Lower lobe of right lung (tissue), 2 donors: ENCODE measurements around the gene PROP1. TPM values are rescaled to one million over a fixed set of nuclear protein-coding genes. Genes with fewer than 3 reads are reported as not detected.
A peak's percentile ranks its signal among the peaks of the same experiment; 100 is the strongest.
"Not testable (repeated sequence)": the region's sequence is repeated elsewhere in the genome, so short reads cannot be mapped to it uniquely, and the experiment has no call there.

Experiments used
- ATAC-seq, 2 donors: fragments of 200-7000 bp; cut with Tn5 transposase; one replicate each; pipeline ENCODE4 v1.9.1; 2020 to 2022; ENCODE audit warnings: mild to moderate bottlenecking in 2 of 2, moderate library complexity in 2 of 2
- DNase-seq: peaks from one replicate; pipeline ENCODE4 v3.0.0-alpha.2; 2020
- H3K27ac ChIP-seq: fragments of 200-600 bp; one replicate; pipeline ENCODE4 v1.8.0; 2022
- H3K27me3 ChIP-seq: fragments of 200-600 bp; one replicate; pipeline ENCODE4 v1.8.0; 2022; ENCODE audit warnings: low read depth
- H3K36me3 ChIP-seq: fragments of 200-600 bp; one replicate; pipeline ENCODE4 v1.8.0; 2022; ENCODE audit warnings: mild to moderate bottlenecking
- H3K4me1 ChIP-seq: fragments of 200-600 bp; one replicate; pipeline ENCODE4 v1.8.0; 2022
- H3K4me3 ChIP-seq: fragments of 200-600 bp; one replicate; pipeline ENCODE4 v1.8.0; 2022; ENCODE audit warnings: mild to moderate bottlenecking
- H3K9me3 ChIP-seq: fragments of 200-600 bp; one replicate; pipeline ENCODE4 v1.8.0; 2022
- intact Hi-C: fragments of 100-400 bp; cut with DNase I; formaldehyde crosslinking; loops from one replicate; pipeline ENCODE4 v1.11.0; 2022
- long read RNA-seq: library from polyadenylated mRNA; unstranded; transcript quantifications from one replicate; pipeline ENCODE4 v2.0.0, GENCODE V29; 2021
- total RNA-seq: library from RNA; stranded (reverse); fragmentation: NEBNext Ultra II Directional; extraction: Animal tissue kit (Norgen Biotek cat#: 25700); gene quantifications from one replicate; pipeline ENCODE4 v1.2.1, GENCODE V29; 2021
- TF ChIP-seq, protein P1 (sequence below): fragments of 200-600 bp; IDR thresholded peaks from one replicate; pipeline ENCODE4 v1.8.0; 2022; ENCODE audit warnings: antibody characterized with exemption, mild to moderate bottlenecking
- donor health status: DM: no; HTN: yes; CAD: no; lungs with severe emphysema.

Gene PROP1
- total RNA-seq = not detected
- long read RNA-seq = 0 reads

DNA sequence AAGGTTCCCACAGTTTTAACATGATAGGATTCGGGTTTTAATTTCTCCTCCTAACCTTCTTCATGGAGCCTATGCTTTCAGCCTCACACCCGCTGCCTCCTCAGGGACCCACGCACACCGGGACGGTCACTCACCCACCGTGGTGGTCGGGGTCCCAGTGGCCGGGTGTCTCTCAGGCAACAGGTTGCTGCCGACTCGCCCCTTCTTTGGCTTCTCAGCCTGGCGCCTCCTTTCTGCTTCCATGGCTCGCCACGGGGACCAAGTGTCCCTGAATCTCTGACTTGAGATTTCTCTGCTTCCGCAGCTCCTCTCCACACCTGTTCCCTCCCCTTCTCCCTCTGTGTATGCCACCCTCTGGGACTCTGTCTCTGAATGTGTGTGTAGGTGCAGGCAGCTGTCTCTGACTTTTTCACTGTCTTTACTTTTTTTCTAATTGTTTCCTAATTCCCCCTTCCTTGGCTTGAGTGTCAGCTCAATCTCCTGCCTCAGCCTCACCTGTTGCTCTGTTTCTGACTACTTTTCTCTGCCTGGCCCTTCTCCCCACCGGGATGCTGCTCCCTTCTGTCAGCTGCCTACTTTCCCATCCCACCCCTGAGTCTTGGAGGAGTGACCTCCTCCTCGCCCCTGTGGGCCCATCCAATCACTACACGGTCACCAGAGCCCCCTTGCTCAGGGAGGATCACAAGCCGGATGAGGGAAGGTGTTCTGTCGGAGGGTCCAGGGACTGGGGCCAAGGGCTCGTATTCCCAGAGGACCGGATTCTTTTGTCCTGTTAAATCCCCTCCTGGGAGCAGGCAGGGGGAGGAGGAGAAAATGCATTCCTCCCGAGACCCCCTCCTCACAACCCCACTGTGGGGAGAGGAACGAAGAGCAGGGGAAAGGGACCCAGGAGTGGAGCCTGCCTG lies at the start of gene PROP1:
Gene PROP1, minus strand, starts transcription at position 552 of the 905 bp plus-strand sequence. Its CDS starts 309 bp downstream, at position 243.
- no peaks in the 10 kb centered on the region for H3K9me3 ChIP-seq
- ATAC-seq = no peak
- no peak for DNase-seq
- H3K27me3 ChIP-seq = peaks cover 13% of the 10 kb centered on the region
- TF ChIP-seq, protein P1, sequence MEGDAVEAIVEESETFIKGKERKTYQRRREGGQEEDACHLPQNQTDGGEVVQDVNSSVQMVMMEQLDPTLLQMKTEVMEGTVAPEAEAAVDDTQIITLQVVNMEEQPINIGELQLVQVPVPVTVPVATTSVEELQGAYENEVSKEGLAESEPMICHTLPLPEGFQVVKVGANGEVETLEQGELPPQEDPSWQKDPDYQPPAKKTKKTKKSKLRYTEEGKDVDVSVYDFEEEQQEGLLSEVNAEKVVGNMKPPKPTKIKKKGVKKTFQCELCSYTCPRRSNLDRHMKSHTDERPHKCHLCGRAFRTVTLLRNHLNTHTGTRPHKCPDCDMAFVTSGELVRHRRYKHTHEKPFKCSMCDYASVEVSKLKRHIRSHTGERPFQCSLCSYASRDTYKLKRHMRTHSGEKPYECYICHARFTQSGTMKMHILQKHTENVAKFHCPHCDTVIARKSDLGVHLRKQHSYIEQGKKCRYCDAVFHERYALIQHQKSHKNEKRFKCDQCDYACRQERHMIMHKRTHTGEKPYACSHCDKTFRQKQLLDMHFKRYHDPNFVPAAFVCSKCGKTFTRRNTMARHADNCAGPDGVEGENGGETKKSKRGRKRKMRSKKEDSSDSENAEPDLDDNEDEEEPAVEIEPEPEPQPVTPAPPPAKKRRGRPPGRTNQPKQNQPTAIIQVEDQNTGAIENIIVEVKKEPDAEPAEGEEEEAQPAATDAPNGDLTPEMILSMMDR = no peak
- H3K36me3 ChIP-seq = no peaks in the 10 kb centered on the region
- no peak within 1 kb of the TSS for H3K4me3 ChIP-seq
- no peaks in the 10 kb centered on the region for H3K4me1 ChIP-seq
- H3K27ac ChIP-seq = no peak within 1 kb of the TSS
- intact Hi-C loops = no loop called here

DNA sequence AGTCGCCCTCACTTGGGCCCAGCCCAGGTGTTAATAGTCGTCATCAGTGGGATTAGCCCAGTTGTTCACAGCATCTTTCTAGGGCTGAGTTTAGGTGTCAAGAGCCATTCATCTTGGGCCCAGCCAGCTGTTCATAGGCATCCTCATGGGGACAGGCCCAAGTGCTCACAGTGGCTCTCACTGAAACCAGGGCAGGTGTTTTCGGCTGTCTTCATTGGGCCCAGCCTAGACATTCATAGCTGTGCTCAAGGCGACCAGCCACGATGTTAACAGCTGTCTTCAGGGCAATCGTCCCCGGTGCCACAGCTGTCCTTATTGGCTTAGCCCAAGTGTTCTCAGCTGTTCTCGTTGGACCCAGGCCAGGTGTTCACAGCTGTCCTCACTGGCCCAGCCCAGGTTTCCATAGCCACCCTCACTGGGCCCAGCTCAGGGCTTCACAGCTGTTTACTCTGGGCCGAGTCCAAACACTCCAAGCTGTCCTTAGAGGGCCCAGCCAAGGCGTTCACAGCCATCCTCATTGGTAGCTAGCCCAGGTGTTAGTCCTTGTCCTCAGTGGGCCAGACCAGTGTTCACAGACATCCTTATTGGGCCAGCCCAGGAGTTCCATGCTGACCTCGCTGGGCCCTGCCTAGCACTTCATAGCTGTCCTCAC lies 23.5 kb upstream of the PROP1 start:
- peak in 1 of 2 donors; percentile 27 for ATAC-seq
- H3K9me3 ChIP-seq, intact Hi-C loops, H3K4me1 ChIP-seq, H3K27me3 ChIP-seq, H3K4me3 ChIP-seq, H3K27ac ChIP-seq, H3K36me3 ChIP-seq, DNase-seq: not testable (repeated sequence)

DNA sequence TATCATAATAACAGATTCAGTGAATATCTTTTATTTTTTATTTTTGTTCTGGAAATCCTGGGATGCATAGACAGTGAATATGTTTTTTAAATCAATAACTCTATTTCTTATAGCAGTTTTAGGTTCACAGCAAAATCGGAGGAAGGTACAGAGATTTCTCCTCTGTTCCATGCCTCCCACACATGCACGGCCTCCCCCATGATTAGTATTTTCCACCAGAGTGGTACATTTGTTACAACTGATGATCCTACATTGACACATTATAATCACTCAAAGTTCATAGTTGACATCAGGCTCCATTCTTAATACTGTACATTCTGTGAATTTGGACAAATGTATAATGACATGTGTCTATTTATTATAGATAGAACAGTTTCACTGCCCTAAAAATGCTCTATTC lies 16.7 kb upstream of the PROP1 start:
- H3K36me3 ChIP-seq, H3K27me3 ChIP-seq, H3K9me3 ChIP-seq, H3K4me1 ChIP-seq, DNase-seq, H3K27ac ChIP-seq, intact Hi-C loops, ATAC-seq, H3K4me3 ChIP-seq: not testable (repeated sequence)

DNA sequence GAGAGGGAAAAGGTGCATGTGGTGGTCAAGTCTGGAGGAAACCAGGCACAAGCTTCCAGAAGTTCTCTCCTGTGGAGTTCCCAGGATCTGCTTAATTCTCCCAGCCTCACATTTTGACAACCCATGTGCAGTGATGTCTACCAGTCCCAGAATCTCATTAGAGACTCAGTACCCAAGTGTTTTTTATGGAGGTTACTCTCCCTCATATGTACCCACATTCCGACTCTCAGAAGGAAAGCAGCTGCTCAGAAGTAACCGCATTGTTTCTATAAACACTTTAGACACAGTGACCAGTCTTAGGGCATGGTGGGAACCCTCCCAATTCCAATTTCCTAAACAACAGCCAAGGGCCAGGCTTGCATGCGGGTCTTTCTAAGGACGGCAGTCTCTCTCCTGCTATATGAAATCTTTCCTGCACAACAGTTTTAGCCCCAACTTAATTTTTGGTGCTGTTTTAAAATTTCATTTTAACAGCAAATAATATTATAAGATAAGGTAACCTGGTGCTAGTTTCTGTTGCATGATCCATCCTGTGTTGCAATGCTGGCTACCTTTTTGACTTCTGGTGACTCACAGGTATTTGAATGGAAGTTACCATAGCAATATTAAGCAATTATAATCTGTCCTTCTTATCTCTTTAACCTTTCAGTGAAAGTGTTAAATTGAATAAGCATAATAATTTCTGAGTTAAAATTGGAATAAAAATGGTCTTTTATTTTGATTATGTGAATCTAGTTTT lies 15.9 kb upstream of the PROP1 start:
- H3K9me3 ChIP-seq, H3K27me3 ChIP-seq, intact Hi-C loops, H3K4me1 ChIP-seq, H3K36me3 ChIP-seq, H3K27ac ChIP-seq, DNase-seq, H3K4me3 ChIP-seq: not testable (repeated sequence)
- peak in 1 of 2 donors; percentile 33 for ATAC-seq

DNA sequence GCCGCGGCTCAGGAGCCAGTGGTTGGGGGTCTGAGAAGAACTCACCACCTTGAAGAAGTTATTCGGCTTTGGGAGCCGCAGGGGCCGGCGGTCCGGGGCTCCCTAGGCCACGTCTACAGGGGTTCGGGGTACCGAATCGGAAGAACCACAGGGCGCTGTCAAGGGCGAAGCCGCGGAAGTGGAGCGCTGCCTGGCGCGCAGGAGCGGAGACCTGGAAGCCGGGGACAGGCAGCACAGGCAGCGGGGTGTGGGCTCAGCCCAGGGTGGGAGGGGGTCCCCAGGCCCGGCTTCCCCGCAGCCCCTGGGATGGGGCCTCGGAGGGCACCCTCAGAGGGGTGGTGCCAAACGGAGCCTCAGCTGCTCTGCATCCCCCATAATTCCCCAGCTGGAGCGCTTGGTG lies 11.2 kb upstream of the PROP1 start:
- H3K4me1 ChIP-seq, H3K4me3 ChIP-seq, DNase-seq, H3K27me3 ChIP-seq, H3K9me3 ChIP-seq, intact Hi-C loops, H3K36me3 ChIP-seq, H3K27ac ChIP-seq: not testable (repeated sequence)
- ATAC-seq = peak in 1 of 2 donors; percentile 33

DNA sequence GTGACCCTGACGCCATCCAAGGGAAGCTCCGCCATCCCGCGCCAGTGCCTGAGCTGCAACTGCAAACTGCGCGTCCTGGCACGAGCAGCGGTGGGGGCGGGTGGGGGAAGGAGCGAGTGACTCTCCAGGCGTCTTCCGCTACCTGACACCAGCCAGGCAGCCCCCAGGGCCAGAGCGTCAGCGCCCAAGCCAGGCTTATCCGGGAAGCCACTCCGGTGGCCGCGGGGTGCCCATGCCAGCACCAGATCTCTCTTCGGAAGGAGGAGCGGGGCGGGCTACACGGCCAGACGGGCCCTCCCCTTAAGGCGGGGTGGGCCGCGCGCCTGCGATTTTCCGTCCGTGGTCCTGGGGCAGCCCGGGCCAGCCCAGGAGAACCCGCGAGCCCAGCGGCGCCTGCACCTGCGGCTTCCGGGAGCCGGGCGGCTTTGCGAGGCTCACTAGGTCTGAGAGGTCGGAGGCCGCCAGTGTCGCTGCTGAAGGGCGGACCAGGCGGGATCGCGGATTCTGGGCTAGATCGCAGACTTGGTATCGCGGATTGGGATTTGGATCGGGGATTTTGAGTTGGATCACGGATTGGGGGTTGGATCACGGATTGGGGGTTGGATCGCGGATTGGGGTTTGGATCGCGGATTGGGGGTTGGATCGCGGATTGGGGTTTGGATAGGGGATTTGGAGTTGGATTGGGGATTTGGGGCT lies 10.6 kb upstream of the PROP1 start:
- H3K36me3 ChIP-seq, H3K9me3 ChIP-seq, DNase-seq, H3K4me3 ChIP-seq, H3K27me3 ChIP-seq, intact Hi-C loops, H3K27ac ChIP-seq, H3K4me1 ChIP-seq: not testable (repeated sequence)
- peak; percentile 73 to 96 for ATAC-seq

DNA sequence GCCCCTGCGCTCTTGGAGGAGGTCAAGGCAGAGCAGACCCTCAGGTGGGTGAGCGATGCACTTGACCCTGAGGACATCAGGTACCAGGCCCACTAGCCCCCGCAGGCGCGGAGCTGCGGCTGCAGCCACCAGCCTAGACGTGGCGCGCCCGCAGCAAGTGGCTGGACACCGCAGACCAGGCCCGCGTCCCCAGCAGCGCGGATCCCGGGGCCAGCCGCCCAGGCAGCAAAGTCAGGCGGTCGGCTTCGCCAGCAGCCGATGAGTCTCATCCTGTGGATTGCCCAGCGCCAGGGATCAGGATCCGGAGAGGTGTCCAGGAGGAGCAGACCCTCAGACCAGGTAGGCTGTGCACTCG lies 10.1 kb upstream of the PROP1 start:
- H3K9me3 ChIP-seq, H3K27me3 ChIP-seq, intact Hi-C loops: not testable (repeated sequence)

DNA sequence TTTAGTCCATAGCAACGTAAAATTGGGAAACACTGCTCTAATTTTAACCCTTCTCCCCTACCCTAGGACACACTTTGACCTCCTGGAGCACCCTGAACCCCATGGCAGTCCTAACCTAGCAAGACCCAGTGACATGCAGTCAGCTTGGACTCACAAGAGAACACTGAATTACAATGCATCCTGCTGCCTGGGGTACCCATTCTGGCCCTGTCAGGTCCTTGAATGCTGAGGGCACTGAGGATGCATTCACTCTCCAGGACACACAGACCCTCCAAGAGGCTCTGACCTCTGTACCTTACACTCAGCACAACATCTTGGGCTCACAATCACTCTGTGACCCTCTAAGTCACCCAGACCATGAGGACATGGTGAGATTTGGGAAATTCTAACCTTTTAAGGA lies 1.8 kb upstream of the PROP1 start:
- H3K27me3 ChIP-seq = peaks cover 13% of the 10 kb centered on the region
- H3K4me1 ChIP-seq = no peaks in the 10 kb centered on the region
- DNase-seq = no peak
- H3K36me3 ChIP-seq = no peaks in the 10 kb centered on the region
- H3K4me3 ChIP-seq = no peak overlapping the region
- H3K9me3 ChIP-seq = no peaks in the 10 kb centered on the region
- no peak overlapping the region for H3K27ac ChIP-seq
- intact Hi-C loops = no loop called here
- TF ChIP-seq, protein P1 = no peak
- ATAC-seq = no peak

More for the DNA sequence above, 10.1 kb upstream of the PROP1 start:
- peak; percentile 53 to 72 for ATAC-seq
- not testable (repeated sequence) for H3K4me1 ChIP-seq, H3K4me3 ChIP-seq, H3K27ac ChIP-seq, DNase-seq, H3K36me3 ChIP-seq
